Mucosa of rectum (tissue), 2 donors: ENCODE measurements around the gene WDR90.

ENCODE experiments used
- H3K27ac ChIP-seq, 2 donors: one replicate each; pipeline ENCODE4 v1.7.0; 2013; ENCODE audit warnings: inconsistent platforms in 2 of 2, low read depth in 2 of 2, low read length in 2 of 2
- H3K27me3 ChIP-seq, 2 donors: one replicate each; pipeline ENCODE4 v1.7.0; 2013; ENCODE audit warnings: low read length in 2 of 2; ENCODE audit not compliant: control insufficient read depth in 2 of 2, insufficient read depth in 2 of 2
- H3K36me3 ChIP-seq, 2 donors: one replicate each; pipeline ENCODE4 v1.7.0; 2013; ENCODE audit warnings: low read length in 2 of 2; ENCODE audit not compliant: control insufficient read depth in 2 of 2, insufficient read depth in 2 of 2
- H3K4me1 ChIP-seq, 2 donors: one replicate each; pipeline ENCODE4 v1.7.0; 2013; ENCODE audit warnings: low read length in 2 of 2, mild to moderate bottlenecking in 1 of 2; ENCODE audit not compliant: control insufficient read depth in 2 of 2, insufficient read depth in 2 of 2
- H3K4me3 ChIP-seq, 2 donors: one replicate each; pipeline ENCODE4 v1.7.0; 2013; ENCODE audit warnings: low read length in 2 of 2
- H3K9ac ChIP-seq, 2 donors: one replicate each; pipeline ENCODE4 v1.7.0; 2013; ENCODE audit warnings: low read length in 2 of 2, low read depth in 1 of 2, mild to moderate bottlenecking in 1 of 2
- H3K9me3 ChIP-seq, 2 donors: one replicate each; pipeline ENCODE4 v1.7.0; 2013; ENCODE audit warnings: low read length in 2 of 2; ENCODE audit not compliant: control insufficient read depth in 2 of 2
- donor health status: healthy.
- donor health status: Normal muscosa, but diverticular disease.

Gene WDR90

DNA sequence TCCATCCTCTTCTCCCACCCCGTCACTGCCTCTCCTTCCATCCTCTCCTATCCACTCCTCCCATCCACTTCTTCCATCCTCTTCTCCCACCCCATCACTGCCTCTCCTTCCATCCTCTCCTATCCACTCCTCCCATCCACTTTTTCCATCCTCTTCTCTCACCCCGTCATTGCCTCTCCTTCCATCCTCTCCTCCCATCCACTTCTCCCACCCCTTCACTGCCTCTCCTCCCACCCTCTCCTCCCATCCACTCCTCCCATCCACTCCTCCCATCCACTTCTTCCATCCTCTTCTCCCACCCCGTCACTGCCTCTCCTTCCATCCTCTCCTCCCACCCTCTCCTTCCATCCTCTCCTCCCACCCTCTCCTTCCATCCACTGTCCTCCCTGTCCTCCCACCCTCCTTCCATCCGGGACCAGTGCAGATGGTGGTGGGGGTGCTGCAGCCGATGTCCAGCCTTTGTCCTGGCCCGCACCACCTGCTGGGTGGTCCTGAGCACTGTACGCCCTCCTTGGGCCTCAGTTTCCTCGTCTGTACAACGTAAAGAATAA lies 17.3 kb upstream of the WDR90 start:
- Histone ChIP-seq H3K4me1 (peaks cover 10 to 16% of the 10 kb centered on the region in 2 donors), H3K4me3 (no peak overlapping the region), H3K36me3 (peaks cover 5 to 8% of the 10 kb centered on the region in 2 donors), H3K9me3 (no peaks in the 10 kb centered on the region), H3K27ac (no peak overlapping the region), H3K9ac (no peak overlapping the region), H3K27me3 (no peaks in the 10 kb centered on the region)

DNA sequence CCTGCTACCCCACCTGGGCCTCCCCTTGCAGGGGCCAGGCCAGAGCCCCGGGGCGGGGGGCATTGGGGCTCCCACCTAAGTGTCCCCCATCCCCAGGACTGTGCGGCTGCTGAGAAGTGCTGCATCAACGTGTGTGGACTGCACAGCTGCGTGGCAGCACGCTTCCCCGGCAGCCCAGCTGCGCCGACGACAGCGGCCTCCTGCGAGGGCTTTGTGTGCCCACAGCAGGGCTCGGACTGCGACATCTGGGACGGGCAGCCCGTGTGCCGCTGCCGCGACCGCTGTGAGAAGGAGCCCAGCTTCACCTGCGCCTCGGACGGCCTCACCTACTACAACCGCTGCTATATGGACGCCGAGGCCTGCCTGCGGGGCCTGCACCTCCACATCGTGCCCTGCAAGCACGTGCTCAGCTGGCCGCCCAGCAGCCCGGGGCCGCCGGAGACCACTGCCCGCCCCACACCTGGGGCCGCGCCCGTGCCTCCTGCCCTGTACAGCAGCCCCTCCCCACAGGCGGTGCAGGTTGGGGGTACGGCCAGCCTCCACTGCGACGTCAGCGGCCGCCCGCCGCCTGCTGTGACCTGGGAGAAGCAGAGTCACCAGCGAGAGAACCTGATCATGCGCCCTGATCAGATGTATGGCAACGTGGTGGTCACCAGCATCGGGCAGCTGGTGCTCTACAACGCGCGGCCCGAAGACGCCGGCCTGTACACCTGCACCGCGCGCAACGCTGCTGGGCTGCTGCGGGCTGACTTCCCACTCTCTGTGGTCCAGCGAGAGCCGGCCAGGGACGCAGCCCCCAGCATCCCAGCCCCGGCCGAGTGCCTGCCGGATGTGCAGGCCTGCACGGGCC lies 16.5 kb upstream of the WDR90 start:
- H3K4me3 ChIP-seq: no peak overlapping the region
- peaks cover 14 to 21% of the 10 kb centered on the region in 2 donors for H3K4me1 ChIP-seq
- H3K27ac ChIP-seq: no peak overlapping the region
- peaks cover 5 to 8% of the 10 kb centered on the region in 2 donors for H3K36me3 ChIP-seq
- no peaks in the 10 kb centered on the region for H3K9me3 ChIP-seq
- H3K27me3 ChIP-seq: no peaks in the 10 kb centered on the region
- H3K9ac ChIP-seq: no peak overlapping the region

- H3K4me3 ChIP-seq: no peak overlapping the region
- peaks cover 4 to 5% of the 10 kb centered on the region in 2 donors for H3K36me3 ChIP-seq
- H3K9me3 ChIP-seq: no peaks in the 10 kb centered on the region
- H3K27me3 ChIP-seq: no peaks in the 10 kb centered on the region
- H3K27ac ChIP-seq: no peak overlapping the region
- no peak overlapping the region for H3K9ac ChIP-seq
- peaks cover 14 to 23% of the 10 kb centered on the region in 2 donors for H3K4me1 ChIP-seq
Measured at GRCh38 chr16:633336-634050, 15.7 kb upstream of the WDR90 start.

DNA sequence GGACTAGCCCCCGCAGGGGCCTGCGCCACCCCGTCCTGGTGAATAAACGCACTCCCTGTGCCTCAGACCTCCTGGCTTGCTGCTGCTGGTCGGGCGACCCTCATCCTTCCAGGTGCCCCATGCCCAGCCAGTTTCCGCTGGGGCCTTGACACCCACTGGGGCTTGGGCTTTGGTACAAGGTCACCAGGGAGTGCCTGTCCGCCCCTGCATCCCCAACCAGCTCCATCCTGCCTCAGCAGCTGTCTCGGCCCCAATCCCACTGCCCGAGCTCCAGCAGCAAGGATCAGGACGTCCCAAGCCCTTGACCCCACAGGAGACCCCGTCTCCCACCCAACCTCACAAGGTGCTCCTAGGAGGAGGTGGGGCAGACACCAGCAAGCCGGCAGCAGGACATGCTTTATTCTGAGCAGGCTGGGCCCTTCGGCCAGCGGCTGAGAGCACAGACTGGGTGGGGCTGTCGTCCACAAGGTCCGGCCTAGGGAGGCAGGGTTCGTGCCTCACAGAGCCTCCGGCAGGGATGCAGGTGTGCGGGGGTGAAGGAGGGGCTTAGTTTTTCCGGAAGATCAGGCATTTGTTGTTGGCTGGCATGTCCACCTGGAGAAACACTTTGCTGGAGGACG lies 15.0 kb upstream of the WDR90 start:
- H3K27ac ChIP-seq: no peak overlapping the region
- peaks cover 14 to 23% of the 10 kb centered on the region in 2 donors for H3K4me1 ChIP-seq
- H3K27me3 ChIP-seq: no peaks in the 10 kb centered on the region
- H3K36me3 ChIP-seq: peaks cover 0 to 5% of the 10 kb centered on the region in 2 donors
- no peaks in the 10 kb centered on the region for H3K9me3 ChIP-seq
- H3K9ac ChIP-seq: no peak overlapping the region
- H3K4me3 ChIP-seq: no peak overlapping the region

GRCh38 chr16:634996-635395 lies 14.2 kb upstream of the WDR90 start:
- H3K4me3 ChIP-seq: peak overlapping the region; percentile 79 to 84
- peaks cover 0 to 5% of the 10 kb centered on the region in 2 donors for H3K36me3 ChIP-seq
- no peak overlapping the region for H3K27ac ChIP-seq
- no peaks in the 10 kb centered on the region for H3K27me3 ChIP-seq
- H3K9me3 ChIP-seq: no peaks in the 10 kb centered on the region
- H3K9ac ChIP-seq: no peak overlapping the region
- peaks cover 14 to 21% of the 10 kb centered on the region in 2 donors for H3K4me1 ChIP-seq

GRCh38 chr16:635573-636205 lies 13.5 kb upstream of the WDR90 start:
- Histone ChIP-seq H3K27ac (peak overlapping the region; percentile 91 to 98), H3K4me1 (peaks cover 14 to 21% of the 10 kb centered on the region in 2 donors), H3K9me3 (no peaks in the 10 kb centered on the region), H3K9ac (peak overlapping the region; percentile 52 to 81), H3K4me3 (peak overlapping the region; percentile 79 to 84), H3K27me3 (no peaks in the 10 kb centered on the region), H3K36me3 (peaks cover 0 to 5% of the 10 kb centered on the region in 2 donors)

- H3K9me3 ChIP-seq: no peaks in the 10 kb centered on the region
- H3K4me3 ChIP-seq: peak within 1 kb of the TSS; percentile 79 to 84
- peaks cover 13 to 14% of the 10 kb centered on the region in 2 donors for H3K4me1 ChIP-seq
- H3K36me3 ChIP-seq: peaks cover 0 to 5% of the 10 kb centered on the region in 2 donors
- peak within 1 kb of the TSS; percentile 91 to 98 for H3K27ac ChIP-seq
- H3K9ac ChIP-seq: peak within 1 kb of the TSS; percentile 81 to 84
- no peaks in the 10 kb centered on the region for H3K27me3 ChIP-seq
Measured at GRCh38 chr16:636206-637080, 12.7 kb upstream of the WDR90 start, which contains the start of gene METTL26. Gene METTL26, minus strand, starts transcription at chr16:636305. Its CDS starts 15 bp downstream, at chr16:636290.

DNA sequence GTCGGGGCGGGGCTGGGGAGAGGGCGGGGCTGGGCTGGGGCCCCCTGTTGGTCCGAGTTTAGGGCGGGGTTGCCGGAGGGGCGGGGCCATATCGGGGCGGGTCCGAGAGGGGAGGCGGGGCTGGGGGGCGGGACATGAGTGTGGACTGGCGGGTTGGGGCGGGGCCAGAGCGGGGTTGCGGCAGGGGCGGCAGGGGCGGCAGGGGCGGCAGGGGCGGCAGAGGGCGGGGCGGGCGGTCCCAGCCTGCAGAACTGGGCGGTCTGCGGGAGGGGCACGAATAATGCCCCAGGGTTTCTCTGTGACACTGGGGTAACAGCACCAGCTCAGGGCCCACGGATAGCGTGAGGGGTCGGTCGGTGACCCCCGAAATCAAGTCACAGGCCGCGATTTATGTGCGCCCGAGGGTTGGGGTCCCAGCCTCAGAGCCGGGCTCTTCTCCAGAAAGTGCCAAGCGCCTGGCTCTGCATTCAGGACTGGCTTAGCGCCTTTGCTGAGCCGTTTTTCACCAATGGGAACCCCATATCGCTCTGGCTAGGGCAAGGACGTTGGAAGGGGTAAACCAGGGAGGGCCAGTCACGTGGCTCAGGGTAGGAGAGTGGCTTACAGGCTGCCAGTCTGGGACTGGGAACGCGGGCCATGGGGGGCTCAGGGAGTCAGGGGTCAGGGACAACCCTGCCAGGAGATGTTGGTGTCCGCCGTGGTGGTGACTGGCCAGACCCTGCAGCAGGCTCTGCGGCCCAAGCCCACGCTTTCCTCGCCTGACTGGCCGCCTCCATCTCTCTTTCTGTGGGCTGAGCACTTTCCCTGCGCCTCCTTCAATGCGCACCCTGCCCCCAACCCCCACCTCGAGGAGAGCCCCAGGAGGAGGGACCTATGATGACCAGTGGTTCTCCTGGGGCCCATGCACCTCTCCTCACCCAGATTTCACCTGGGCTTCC lies 11.8 kb upstream of the WDR90 start:
- no peaks in the 10 kb centered on the region for H3K9me3 ChIP-seq
- peaks cover 0 to 5% of the 10 kb centered on the region in 2 donors for H3K36me3 ChIP-seq
- no peaks in the 10 kb centered on the region for H3K27me3 ChIP-seq
- peak overlapping the region; percentile 79 to 84 for H3K4me3 ChIP-seq
- peaks cover 13 to 14% of the 10 kb centered on the region in 2 donors for H3K4me1 ChIP-seq
- H3K9ac ChIP-seq: peak overlapping the region; percentile 56 to 81
- peak overlapping the region; percentile 91 to 98 for H3K27ac ChIP-seq
